Stimulated activated CD4-positive, alpha-beta T cell treated with anti-CD3 and anti-CD28 coated beads, Interleukin-1b, Interleukin-23, amount 100 ng/mL, for 4 hours (primary cell): ENCODE measurements around the gene GSTM1.
A peak's percentile ranks its signal among the peaks of the same experiment; 100 is the strongest.

Source experiments
- DNase-seq, 2 donors: peaks; one replicate each; pipeline ENCODE4 v3.0.0-alpha.2; 2020; ENCODE audit warnings: low read depth in 2 of 2

Gene GSTM1

DNA sequence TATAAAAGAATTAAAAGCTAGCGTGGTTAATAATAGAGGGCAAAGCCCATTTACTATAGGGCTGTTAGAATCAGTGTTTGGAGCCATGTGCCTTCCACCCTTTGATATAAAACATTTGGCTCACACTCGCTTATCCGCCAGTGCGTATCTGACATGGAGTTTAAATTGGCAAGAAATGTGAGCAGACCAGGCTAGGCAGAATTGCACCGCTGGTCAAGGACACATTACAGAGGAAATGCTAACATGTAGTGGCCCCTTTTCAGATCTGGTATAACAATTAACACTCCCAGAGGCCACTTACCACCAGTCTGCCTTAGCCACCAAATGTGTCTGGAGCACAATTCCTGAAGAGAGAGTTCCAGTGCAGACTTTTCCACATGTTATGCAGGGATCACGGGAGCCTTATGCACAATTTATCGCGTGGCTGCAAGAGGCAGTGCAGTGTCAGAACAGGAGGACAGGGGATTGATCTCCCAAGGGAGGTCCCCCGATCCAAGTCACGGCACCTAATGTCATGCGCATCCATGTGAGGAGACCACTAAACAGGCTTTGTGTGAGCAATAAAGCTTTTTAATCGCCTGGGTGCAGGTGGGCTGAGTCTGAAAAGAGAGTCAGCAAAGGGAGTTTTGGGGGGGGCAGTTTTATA is 39.2 kb downstream of the GSTM1 start:
- DNase-seq = no peak

DNA sequence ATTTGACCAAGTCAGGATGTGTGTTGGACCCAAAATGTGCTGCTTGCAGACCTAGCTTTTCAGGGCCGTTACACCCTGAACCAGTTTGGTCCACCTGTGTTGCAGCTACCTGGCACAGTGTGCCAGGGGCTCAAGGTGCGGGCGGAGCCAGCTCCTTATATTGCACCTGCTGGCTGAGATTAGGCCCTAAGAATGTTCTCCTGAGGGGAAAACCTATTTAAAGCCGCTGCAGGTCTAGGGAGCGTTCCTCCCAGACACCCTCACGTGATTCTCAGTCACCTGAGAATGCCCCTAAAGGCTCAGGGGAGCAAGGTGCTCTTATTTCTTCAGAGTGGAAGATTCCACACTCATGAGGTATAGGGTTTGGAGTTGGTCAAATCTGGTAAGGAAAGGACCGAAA is 41.3 kb downstream of the GSTM1 start:
- no peak for DNase-seq

DNA sequence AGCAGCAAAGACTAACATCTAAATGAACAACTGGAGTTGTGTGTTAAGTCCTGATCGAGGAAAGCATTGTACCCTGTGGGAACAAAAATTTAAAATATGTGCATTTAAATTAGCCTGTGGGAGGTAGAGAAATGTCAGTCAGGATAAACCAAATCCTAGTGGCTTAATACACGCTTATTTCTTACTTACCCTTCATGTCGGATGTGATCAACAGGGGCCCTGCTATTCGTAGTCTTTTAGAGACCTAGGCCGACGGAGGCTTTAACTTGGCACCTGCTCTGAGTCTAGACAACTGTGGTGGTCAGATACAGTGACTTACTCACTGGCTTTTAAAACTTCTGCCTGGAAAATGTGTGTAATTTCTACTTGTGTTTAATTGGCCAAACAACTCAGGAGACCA is 43.0 kb downstream of the GSTM1 start:
- DNase-seq = no peak

DNA sequence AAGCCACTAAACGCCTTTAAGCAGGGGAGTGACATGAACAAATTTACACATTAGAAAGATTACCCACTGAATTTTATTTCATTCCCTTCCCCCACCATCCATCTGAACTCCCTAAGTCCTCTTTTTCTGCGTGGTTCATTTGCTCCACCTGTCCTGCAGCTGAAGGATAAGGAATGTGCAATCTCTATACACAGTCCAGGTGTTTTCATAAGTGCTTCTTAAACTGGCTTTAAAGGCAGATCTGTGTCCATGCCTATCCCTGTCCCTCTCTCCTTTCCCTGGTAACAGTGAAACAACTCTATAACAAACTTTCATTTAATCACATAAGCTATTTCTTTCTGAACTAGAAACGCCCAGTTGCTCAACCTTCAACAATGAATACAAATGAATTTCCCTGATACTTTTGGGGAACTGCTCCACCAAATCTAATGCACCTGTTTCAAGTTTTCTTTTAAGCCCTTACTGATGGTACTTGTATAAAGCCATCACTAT is 44.8 kb downstream of the GSTM1 start:
- no peak for DNase-seq

DNA sequence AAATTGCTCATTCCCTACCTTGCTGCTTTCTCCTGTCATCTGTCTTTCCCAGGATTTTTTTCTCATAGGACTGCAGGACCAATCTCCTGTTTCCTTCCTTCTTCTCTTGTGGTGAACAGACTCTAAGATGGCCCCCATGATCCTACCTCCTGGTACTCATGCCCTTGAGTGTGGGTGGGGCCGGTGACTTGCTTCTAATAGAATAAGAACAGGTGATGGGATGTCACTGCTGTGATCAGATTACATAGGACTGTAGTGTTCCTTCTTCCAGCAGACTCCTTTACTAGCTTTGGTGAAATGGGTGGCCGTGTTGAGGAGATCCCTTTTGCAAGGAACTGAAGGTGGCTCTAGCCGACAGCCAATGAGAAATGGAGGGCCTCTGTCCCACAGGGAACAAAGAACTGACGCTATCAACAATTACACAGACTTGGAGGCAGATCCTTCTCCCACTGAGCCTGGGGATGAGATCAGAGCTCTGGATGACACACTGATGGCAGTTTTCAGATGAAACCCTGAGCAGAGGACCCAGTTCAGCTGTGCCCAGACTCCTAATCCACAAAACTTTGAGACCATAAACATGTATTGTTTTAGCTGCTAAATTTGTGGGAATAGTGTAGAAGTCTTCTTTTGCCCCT is 45.7 kb downstream of the GSTM1 start:
- DNase-seq = no peak

DNA sequence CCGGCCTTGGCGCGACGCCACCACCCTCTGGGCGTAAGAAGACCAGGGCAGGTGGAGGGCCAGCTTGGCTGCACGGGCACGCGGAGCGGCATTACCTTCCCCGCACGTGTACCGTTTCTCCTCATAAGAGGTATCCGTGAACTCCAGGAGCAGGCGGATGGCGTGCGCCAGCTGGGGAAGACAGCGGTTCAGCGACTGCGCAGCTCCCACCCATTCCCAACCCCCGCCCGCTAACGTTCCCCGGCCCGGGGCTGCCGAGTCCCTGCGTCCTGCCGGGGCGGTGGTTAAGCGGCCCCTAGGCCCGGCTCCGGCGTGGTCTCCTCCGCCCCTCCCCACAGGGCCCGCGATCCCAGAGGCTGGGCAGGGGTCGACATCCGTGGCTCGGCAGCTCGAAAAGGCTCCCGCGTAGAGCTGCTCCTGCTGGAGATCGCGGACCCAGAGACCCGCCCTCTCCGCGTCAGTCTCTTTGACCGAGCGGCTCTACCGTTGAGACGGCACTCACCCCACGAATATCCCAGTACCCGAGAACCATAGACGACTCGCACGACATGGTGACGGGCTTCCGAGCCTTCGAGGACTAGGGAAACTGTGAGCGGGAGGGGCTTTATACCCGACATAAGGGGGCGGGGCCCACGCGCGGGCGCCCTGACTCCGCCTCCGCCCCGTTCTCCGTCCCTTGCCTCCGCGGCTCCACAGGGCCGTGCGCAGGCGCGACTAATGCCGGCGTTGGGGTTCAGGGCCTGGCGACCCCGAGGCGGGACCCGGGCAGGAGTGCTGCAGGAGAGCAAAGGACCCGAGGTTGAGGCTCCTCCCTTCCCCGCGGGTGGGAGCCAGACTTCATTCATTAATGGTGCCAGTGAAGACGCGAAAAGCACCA is 52.4 kb downstream of the GSTM1 start:
- peak; percentile 79 to 88 for DNase-seq

DNA sequence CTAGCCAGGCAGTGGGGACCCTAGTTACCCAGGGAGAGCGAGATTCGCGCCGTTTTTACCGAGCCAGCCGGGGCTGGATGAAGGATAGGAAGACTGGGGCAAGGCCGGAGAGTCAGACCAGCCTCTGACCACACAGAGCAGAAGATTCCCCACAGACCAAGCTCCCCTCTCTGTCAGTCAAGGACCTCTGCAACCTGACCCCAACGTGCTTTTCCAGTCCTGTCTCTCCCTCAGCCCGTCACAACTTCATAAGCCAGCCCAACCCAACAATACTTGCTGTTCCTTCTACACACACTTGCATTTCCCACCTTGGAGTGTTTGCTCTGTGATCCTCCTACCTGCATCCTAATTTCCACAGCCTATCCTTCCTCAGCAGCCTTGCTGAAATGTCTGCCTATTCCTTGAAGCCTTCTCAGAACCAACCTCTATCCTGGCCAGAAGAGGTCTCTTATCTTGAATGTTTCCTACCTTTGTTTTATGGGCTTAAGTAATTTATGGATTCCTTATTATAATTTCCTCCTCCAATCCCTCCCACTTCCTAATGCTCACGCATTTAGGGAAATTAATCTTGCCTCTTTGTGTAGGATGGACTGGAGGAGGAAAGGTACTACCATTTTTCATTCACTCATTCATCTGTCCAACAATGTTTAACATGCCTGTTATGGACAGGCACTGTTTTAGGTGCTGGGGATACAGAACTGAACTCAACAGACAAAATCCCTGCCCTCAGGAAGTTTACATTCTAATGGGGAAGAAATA is 53.2 kb downstream of the GSTM1 start, which contains the start of gene GSTM3:
Gene GSTM3, minus strand, starts transcription at position 424 of the 759 bp plus-strand sequence. CDS start 751 bp downstream, outside the sequence.
- no peak for DNase-seq
